Stimulated activated CD4-positive, alpha-beta T cell treated with anti-CD3 and anti-CD28 coated beads, Interleukin-1b, Interleukin-23, amount 100 ng/mL, for 48 hours (primary cell): ENCODE results near the gene CFDP1.
"Not testable (repeated sequence)": the region's sequence is repeated elsewhere in the genome, so short reads cannot be mapped to it uniquely, and the experiment has no call there.

Source experiments
- DNase-seq: peaks from one replicate; pipeline ENCODE4 v3.0.0-alpha.2; 2020

The CFDP1 gene

GRCh38 chr16:75288181-75288580 is 145.1 kb downstream of the CFDP1 start:
- DNase-seq = no peak

DNA sequence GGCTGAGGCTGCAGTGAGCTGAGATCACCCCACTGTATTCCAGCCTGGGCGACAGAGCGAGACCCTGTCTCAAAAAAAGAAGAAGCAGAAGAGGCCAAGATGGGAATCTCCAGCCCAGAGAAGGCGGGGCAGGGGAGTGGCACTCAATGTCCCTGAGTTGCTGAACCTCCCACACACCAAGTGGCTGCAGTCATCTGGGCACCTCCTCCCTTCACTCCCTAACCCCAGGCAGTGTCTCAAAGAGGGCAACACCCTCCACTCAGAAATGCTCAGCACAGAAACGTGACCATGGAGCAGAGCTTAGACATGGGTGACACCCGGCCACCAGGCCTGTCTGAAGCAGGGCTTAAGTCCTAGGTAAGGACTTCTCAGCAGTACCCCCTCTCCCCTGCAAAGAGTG is 145.6 kb downstream of the CFDP1 start:
- no peak for DNase-seq

DNA sequence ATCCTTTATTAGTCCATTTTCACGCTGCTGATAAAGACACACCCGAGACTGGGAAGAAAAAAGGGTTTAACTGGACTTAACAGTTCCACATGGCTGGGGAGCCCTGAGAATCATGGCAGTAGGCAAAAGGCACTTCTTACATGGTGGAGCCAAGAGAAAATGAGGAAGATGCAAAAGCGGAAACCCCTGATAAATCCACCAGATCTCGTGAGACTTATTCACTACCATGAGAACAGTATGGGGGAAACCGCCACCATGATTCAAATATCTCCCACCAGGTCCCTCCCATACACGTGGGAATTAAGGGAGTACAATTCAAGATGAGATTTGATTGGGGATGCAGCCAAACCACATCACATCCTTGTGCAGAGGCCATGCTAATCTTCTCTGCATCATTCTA is 146.9 kb downstream of the CFDP1 start:
- DNase-seq = no peak

DNA sequence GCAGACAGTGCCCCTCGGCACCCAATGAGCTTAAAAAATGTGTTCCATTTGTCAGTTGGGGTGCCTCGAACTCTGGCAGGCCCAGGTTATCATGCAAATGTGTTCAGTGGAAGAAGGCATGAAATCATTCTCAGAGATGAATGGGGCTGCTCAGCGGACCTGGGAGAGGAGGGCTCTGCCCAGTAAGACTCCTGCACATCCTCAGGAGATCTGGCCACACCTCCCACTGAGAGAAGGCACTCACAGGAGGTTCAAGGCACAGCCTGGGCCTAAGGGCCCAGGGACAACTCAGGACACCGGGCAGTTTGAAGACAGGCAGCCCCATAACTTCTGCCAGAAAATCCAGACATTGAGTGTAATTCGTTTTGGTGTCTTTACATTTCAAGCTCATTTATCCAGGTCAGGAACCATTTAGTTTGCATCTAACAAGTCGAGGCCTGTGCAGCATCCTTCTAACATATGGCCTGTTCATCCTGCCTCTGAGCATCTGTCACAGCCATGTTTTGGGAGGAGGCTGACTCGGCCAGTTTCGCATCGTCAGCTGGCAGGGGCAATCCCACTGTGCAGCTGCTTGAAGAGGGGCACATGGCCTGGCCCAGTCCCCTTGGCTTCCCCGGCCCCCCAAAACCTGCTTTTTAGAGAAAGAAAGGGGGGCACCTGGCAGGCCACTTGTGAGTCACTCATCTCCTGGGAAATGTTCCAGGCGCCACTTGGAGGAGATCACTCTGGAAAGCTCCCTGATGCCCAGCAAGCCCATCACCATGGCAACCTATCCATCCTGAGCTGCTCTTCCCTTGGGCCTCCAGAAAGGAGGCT is 150.6 kb downstream of the CFDP1 start:
- DNase-seq = no peak

- DNase-seq = no peak
Observed at GRCh38 chr16:75281826-75282225, 151.5 kb downstream of the CFDP1 start.

- not testable (repeated sequence) for DNase-seq
Observed at GRCh38 chr16:75281009-75281408, 152.3 kb downstream of the CFDP1 start.

- no peak for DNase-seq
Observed at GRCh38 chr16:75280331-75280804, 152.9 kb downstream of the CFDP1 start.

DNA sequence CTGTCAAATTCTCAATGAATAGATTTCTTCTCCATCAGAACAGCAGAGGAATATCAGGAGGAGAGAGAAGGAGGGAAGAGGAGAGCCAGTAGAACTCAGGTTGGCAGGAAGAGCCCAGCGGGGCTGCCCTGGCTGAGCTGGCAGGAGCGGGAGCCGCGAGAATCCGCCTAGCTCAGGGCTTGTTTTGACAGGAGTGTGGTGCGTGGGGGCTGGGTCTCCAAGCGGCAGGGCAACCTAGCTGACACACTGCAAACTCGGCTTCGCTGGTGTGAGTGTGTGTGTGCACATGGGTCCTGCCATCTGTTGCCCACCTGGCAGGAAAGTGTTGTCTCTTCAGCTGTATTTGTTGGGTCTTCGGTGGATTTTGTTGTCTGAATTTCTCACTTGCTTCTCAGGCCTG is 154.0 kb downstream of the CFDP1 start:
- no peak for DNase-seq

GRCh38 chr16:75273054-75273925 is 160.0 kb downstream of the CFDP1 start:
- DNase-seq = no peak

DNA sequence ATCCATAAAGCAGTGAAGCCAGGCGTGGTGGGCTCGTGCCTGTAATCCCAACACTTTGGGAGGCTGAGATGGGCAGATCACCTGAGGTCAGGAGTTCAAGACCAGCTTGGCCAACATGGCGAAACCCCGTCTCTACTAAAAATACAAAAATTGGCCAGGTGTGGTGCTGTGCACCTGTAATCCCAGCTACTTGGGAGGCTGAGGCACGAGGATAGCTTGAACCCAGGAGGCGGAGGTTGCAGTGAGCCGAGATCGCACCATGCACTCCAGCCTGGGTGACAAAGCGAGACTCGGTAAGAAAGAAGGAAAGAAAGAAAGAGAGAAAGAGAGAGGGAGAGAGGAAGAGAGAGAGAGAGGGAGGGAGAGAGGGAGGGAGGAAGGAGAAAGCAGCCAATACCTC is 160.7 kb downstream of the CFDP1 start:
- DNase-seq = not testable (repeated sequence)

DNA sequence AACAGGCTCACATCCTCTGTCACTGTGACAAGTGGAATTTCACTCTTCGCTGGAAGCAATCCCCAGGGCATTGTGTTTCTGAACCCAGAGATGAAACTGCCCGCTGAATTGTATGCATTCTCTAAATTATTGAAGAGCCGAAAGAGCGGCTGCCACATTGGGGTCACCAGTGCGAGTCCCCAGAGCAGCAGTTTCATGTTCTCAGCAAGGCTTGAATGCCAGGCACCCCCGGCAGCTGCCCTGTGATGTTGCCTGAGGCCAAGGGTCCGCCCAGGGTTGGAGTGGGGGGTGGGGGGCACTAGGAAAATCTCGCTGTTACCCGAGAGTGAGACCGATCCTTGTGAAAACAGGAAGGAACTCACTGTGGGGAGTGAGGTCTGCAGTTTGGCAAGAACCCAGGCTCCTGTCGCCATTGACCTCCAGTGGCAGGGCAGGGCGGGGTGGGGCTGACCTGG is 161.2 kb downstream of the CFDP1 start:
- DNase-seq = no peak

GRCh38 chr16:75271441-75272096 is 161.7 kb downstream of the CFDP1 start:
- DNase-seq = no peak

GRCh38 chr16:75269358-75269757 is 163.9 kb downstream of the CFDP1 start:
- not testable (repeated sequence) for DNase-seq

DNA sequence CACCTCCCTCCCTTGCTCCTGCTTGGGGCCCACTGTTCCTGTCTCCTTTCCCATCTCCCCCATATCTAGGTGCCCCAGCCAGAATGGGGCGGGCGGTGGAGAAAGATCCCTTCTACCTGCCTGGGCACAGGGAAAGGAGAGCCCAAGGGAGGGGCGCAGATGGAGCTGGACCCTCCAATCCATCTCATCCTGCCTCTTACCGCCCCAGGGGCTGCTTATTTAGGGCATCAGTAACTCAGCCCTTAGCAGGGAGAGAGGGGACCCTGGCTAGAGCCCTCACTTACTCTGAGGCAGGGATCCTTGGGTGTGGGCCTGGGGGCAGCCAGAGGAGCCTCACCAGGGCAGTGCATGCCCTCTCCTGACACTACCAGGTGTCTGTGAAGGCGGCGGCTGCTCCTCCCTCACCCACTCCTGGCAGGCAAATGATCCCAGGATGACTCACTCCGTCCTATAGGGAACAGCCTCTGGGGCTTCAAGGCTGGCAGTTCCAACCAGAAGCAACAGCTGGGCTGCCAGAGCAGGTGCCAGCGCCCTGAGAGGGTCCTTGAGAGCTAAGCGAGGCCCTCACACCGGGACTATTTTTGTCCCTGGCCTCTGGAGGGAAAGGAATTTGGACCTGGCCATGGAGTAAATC is 165.6 kb downstream of the CFDP1 start:
- no peak for DNase-seq

GRCh38 chr16:75266738-75267630 is 166.3 kb downstream of the CFDP1 start:
- no peak for DNase-seq

GRCh38 chr16:75265911-75266701 is 167.2 kb downstream of the CFDP1 start:
- no peak for DNase-seq

- no peak for DNase-seq
Observed at GRCh38 chr16:75264999-75265910, 168.0 kb downstream of the CFDP1 start.

DNA sequence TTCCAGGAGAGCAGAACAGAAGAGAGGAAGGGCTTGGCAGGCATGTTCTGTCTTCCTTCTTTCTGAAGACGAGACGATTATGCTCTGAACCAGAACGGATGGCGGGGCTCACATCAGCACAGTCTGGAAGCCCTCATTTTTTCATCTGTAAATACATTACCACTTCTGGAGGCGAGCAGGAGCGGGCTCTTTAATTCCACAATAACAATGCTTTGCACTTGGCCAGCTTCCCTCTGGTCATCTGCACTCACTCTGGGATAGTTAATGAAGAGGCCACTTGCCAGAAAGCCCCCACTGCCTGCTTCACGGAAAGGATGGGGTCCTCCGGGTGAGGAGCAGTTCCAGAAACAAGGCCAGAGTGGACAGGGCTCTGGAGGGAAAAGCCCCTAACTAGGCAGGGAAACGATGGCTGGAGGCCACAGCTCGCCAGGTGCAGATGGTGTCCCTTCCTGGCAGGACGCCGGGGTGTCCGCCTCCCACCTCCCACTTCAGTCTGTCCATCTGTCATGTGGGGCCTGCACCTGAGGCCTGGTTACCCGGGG is 168.8 kb downstream of the CFDP1 start:
- DNase-seq = no peak

DNA sequence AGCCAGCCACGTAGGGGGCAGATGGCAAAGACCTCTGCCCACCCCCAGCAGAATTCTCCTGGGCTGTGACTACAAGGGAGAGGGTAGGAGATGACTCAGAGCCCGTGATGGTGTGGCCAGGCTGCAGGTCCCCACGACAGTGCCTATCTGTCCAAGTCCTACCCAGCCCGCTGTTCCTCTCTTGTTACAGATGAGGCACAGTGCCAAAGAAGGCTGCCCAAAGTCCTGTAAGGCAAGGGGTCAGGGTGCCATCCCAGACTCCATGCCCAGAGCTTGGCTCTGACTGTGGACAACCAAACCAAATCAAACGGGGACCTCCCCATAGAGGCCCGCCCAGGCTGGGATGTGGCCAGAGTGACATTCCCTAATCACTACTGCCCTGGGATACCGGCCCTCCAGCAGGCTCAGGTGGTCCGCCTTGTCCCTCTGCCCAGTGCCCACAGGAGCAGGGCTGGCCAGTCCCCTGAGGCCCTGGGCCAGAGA is 169.3 kb downstream of the CFDP1 start:
- DNase-seq = no peak
